ENCODE measurements around the gene RAB40B. TPM values are rescaled to one million over a fixed set of nuclear protein-coding genes. Genes with fewer than 3 reads are reported as not detected.

RAB40B gene
- polyA plus RNA-seq, 1 experiment, result 5.4 TPM

- Histone ChIP-seq H3K27me3 (ENCODE audit: control insufficient read depth, insufficient read depth, low read length) (no peaks in the 10 kb centered on the region), H3K9me3 (ENCODE audit: control insufficient read depth, insufficient read depth, low read length) (peaks cover 30% of the 10 kb centered on the region), H3K27ac (ENCODE audit: low read depth, low read length) (no peak overlapping the region), H3K4me3 (ENCODE audit: low read depth, low read length) (no peak overlapping the region)
- ChIA-PET POLR2A (no interaction called here), CTCF (no interaction called here)
- no peak for DNase-seq (ENCODE audit: low read depth, low spot score)
- TF ChIP-seq, protein P1, sequence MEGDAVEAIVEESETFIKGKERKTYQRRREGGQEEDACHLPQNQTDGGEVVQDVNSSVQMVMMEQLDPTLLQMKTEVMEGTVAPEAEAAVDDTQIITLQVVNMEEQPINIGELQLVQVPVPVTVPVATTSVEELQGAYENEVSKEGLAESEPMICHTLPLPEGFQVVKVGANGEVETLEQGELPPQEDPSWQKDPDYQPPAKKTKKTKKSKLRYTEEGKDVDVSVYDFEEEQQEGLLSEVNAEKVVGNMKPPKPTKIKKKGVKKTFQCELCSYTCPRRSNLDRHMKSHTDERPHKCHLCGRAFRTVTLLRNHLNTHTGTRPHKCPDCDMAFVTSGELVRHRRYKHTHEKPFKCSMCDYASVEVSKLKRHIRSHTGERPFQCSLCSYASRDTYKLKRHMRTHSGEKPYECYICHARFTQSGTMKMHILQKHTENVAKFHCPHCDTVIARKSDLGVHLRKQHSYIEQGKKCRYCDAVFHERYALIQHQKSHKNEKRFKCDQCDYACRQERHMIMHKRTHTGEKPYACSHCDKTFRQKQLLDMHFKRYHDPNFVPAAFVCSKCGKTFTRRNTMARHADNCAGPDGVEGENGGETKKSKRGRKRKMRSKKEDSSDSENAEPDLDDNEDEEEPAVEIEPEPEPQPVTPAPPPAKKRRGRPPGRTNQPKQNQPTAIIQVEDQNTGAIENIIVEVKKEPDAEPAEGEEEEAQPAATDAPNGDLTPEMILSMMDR (IDR thresholded peaks at IDR 0.05; ENCODE audit: low read depth, low read length), result no peak
These were observed 39.7 kb upstream of the RAB40B start for GRCh38 chr17:82737967-82738877.

GRCh38 chr17:82736511-82737185, 38.1 kb upstream of the RAB40B start:
- CTCF ChIA-PET, result no interaction called here

DNA sequence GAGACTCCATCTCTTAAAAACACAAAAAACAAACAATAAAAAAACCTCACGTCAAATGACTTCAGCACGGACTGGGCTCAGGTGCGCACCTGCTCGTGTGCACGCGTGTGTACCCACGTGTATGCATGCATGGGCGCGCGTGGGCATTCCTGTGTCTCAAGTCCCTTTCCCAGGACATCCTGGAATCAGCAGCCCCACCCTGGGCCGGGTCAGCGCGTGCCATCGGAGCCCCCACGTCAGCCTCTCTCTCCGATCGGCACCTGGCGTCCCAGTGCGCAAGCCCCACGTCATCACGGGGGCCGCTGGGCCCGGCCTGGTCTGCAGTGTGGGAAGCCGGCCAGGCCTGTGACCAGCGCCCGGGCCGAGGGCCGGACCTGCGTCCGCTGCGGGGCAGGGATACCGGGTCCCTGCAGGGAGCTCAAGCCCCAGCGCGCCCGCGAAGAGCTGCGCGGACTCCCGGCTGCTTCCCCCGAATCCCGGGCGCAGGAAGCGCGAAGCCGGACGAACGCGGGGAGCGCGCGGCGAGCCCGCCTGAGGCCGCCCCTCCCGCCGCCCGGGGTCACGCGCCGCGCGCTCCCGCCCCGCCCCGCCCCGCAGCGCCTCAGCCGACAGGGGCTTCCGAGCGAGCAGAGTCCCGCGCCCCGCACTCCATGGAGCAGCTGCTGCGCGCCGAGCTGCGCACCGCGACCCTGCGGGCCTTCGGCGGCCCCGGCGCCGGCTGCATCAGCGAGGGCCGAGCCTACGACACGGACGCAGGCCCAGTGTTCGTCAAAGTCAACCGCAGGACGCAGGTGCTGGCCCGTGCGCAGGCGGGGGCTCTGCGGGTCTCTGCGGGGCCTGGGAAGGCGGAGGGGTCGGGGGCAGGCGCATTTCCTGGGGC, 36.7 kb upstream of the RAB40B start, which contains the start of gene FN3K:
TSS of gene FN3K (plus strand) at position 629 of the 880 bp plus-strand sequence. CDS start at position 651, 22 bp downstream.
- TF ChIP-seq, protein P1 (IDR thresholded peaks at IDR 0.05; ENCODE audit: low read depth, low read length), result no peak
- H3K9me3 ChIP-seq (ENCODE audit: control insufficient read depth, insufficient read depth, low read length), result peaks cover 34% of the 10 kb centered on the region
- peak within 1 kb of the TSS; percentile 62 for H3K4me3 ChIP-seq (ENCODE audit: low read depth, low read length)
- DNase-seq (ENCODE audit: low read depth, low spot score), result peak; percentile 33
- ChIA-PET POLR2A (no interaction called here), CTCF (interaction anchor here (0.5 to 0.6 kb wide), 2 partner anchors 33 to 383 kb away, joined by 4 read pairs; no protein-coding TSS in a partner anchor)
- H3K27ac ChIP-seq (ENCODE audit: low read depth, low read length), result no peak within 1 kb of the TSS
- no peaks in the 10 kb centered on the region for H3K27me3 ChIP-seq (ENCODE audit: control insufficient read depth, insufficient read depth, low read length)

More at GRCh38 chr17:82736511-82737185, 38.1 kb upstream of the RAB40B start:
- H3K27me3 ChIP-seq (ENCODE audit: control insufficient read depth, insufficient read depth, low read length), result no peaks in the 10 kb centered on the region
- H3K9me3 ChIP-seq (ENCODE audit: control insufficient read depth, insufficient read depth, low read length), result peaks cover 43% of the 10 kb centered on the region
- no peak overlapping the region for H3K4me3 ChIP-seq (ENCODE audit: low read depth, low read length)
- POLR2A ChIA-PET, result no interaction called here
- DNase-seq (ENCODE audit: low read depth, low spot score), result no peak
- TF ChIP-seq, protein P1 (IDR thresholded peaks at IDR 0.05; ENCODE audit: low read depth, low read length), result no peak
- H3K27ac ChIP-seq (ENCODE audit: low read depth, low read length), result no peak overlapping the region

GRCh38 chr17:82732118-82732743, 33.7 kb upstream of the RAB40B start:
- H3K4me3 ChIP-seq (ENCODE audit: low read depth, low read length), result no peak overlapping the region
- no peak for DNase-seq (ENCODE audit: low read depth, low spot score)
- ChIA-PET CTCF (no interaction called here), POLR2A (no interaction called here)
- H3K27ac ChIP-seq (ENCODE audit: low read depth, low read length), result no peak overlapping the region
- TF ChIP-seq, protein P1 (IDR thresholded peaks at IDR 0.05; ENCODE audit: low read depth, low read length), result no peak
- no peaks in the 10 kb centered on the region for H3K27me3 ChIP-seq (ENCODE audit: control insufficient read depth, insufficient read depth, low read length)
- H3K9me3 ChIP-seq (ENCODE audit: control insufficient read depth, insufficient read depth, low read length), result peaks cover 29% of the 10 kb centered on the region

Data from AG04450 (cell line).